Measurements from ENCODE around the gene ATG2B.

GRCh38 chr14:96243785-96244184 is 119.4 kb downstream of the ATG2B start:
- TF ChIP-seq CTCF (IDR thresholded peaks at IDR 0.05): no peak
- no peak for TF ChIP-seq POLR2A (IDR thresholded peaks at IDR 0.05)
- no peak for TF ChIP-seq POLR2AphosphoS5 (IDR thresholded peaks at IDR 0.05)
- TF ChIP-seq EP300 (IDR thresholded peaks at IDR 0.05): no peak
